Lower leg skin (tissue), 3 donors: ENCODE results near the gene ADAM19.

Experiments used
- CTCF ChIP-seq, 3 donors: fragments of 450-650 bp; IDR thresholded peaks; one replicate each; pipeline ENCODE4 v1.5.1; 2016; ENCODE audit warnings: antibody characterized with exemption in 3 of 3, mild to moderate bottlenecking in 3 of 3, moderate library complexity in 2 of 3
- POLR2A ChIP-seq, 2 donors: fragments of 450-650 bp; IDR thresholded peaks; one replicate each; pipeline ENCODE4 v1.6.1; 2016 to 2017; ENCODE audit warnings: antibody characterized with exemption in 2 of 2, mild to moderate bottlenecking in 1 of 2, moderate library complexity in 1 of 2

GRCh38 chr5:157513182-157513581 is 62.4 kb downstream of the ADAM19 start:
- TF ChIP-seq CTCF (IDR thresholded peaks at IDR 0.05) (no peak), POLR2A (IDR thresholded peaks at IDR 0.05) (no peak)
